CD4-positive, CD25-positive, alpha-beta regulatory T cell (primary cell): ENCODE measurements around the gene EMILIN2. TPM values are rescaled to one million over a fixed set of nuclear protein-coding genes. Genes with fewer than 3 reads are reported as not detected.

Experiments used
- ATAC-seq, 2 donors: fragments of 150-1000 bp; cut with Tn5 transposase; one replicate each; pipeline ENCODE4 v1.10.0; 2021; ENCODE audit warnings: low read depth in 2 of 2, moderate number of reproducible peaks in 2 of 2, moderate library complexity in 1 of 2
- DNase-seq, 3 donors: peaks; one replicate each; pipeline versions ENCODE4 v3.0.0 to v3.0.0-alpha.2; 2012 to 2022; ENCODE audit warnings: mixed read lengths in 1 of 3
- H3K27ac ChIP-seq: one replicate; pipeline ENCODE4 v1.7.0; 2013; ENCODE audit warnings: mild to moderate bottlenecking, low read length; ENCODE audit not compliant: insufficient read depth, poor library complexity, severe bottlenecking
- H3K27me3 ChIP-seq: one replicate; pipeline ENCODE4 v1.7.0; 2013; ENCODE audit warnings: low read length; ENCODE audit not compliant: control insufficient read depth, insufficient read depth
- H3K36me3 ChIP-seq: one replicate; pipeline ENCODE4 v1.7.0; 2013; ENCODE audit warnings: mild to moderate bottlenecking, low read length, moderate library complexity; ENCODE audit not compliant: control insufficient read depth, insufficient read depth
- H3K4me1 ChIP-seq: 2 replicates; pipeline ENCODE4 v1.7.0; 2013; ENCODE audit warnings: mild to moderate bottlenecking, low read length; ENCODE audit not compliant: insufficient read depth, control insufficient read depth, poor library complexity, severe bottlenecking
- H3K4me3 ChIP-seq: one replicate; pipeline ENCODE4 v1.7.0; 2013; ENCODE audit warnings: low read depth, mild to moderate bottlenecking, low read length, moderate library complexity
- H3K9me3 ChIP-seq, 2 experiments: 1 replicate in 1 of 2; 2 replicates in 1 of 2; pipeline ENCODE4 v1.7.0; 2013; ENCODE audit warnings: low read length in 2 of 2, mild to moderate bottlenecking in 1 of 2, moderate library complexity in 1 of 2; ENCODE audit not compliant: control insufficient read depth in 2 of 2
- H3K27ac Mint-ChIP-seq, 3 donors: one replicate each; pipeline ENCODE4 v1.8.0; 2020 to 2022; ENCODE audit warnings: mild to moderate bottlenecking in 3 of 3, mixed read lengths in 3 of 3, moderate library complexity in 2 of 3
- H3K27me3 Mint-ChIP-seq: one replicate; pipeline ENCODE4 v1.8.0; 2022; ENCODE audit warnings: mild to moderate bottlenecking, mixed read lengths
- H3K36me3 Mint-ChIP-seq: one replicate; pipeline ENCODE4 v1.8.0; 2020; ENCODE audit warnings: mixed read lengths
- H3K4me1 Mint-ChIP-seq, 4 donors: one replicate each; pipeline ENCODE4 v1.8.0; 2020 to 2022; ENCODE audit warnings: mixed read lengths in 4 of 4, mild to moderate bottlenecking in 1 of 4
- H3K4me3 Mint-ChIP-seq, 4 donors: one replicate each; pipeline ENCODE4 v1.8.0; 2020 to 2022; ENCODE audit warnings: mild to moderate bottlenecking in 4 of 4, mixed read lengths in 4 of 4, moderate library complexity in 3 of 4
- H3K9me3 Mint-ChIP-seq, 7 donors: one replicate each; pipeline ENCODE4 v1.8.0; 2020 to 2022; ENCODE audit warnings: mixed read lengths in 7 of 7, mild to moderate bottlenecking in 3 of 7, moderate library complexity in 2 of 7
- polyA plus RNA-seq, 4 donors: library from polyadenylated mRNA; unstranded; fragments of 300-500 nt; fragmentation: Illumina TruSeq; gene quantifications; one replicate each; pipeline ENCODE4 v1.2.3, GENCODE V29; 2021
- total RNA-seq: library from RNA; stranded (reverse); gene quantifications from one replicate; pipeline ENCODE4 v1.2.3, GENCODE V29; 2022

EMILIN2 gene
- total and polyA plus RNA-seq, 5 donors from 2014 or later = 1.7 to 4.6 (median 2.1) TPM

GRCh38 chr18:2881088-2881839 is 34.5 kb downstream of the EMILIN2 start:
- Histone ChIP-seq H3K4me3 (no peak overlapping the region), H3K4me1 (peaks cover 21% of the 10 kb centered on the region), H3K36me3 (no peaks in the 10 kb centered on the region), H3K27me3 (no peaks in the 10 kb centered on the region), H3K27ac (no peak overlapping the region), H3K9me3 (no peaks in the 10 kb centered on the region)
- Mint-ChIP-seq H3K27ac (peak overlapping the region in 1 of 3 donors; percentile 56), H3K27me3 (peaks cover 16% of the 10 kb centered on the region), H3K4me1 (peaks cover 7 to 36% (median 21%) of the 10 kb centered on the region in 4 donors), H3K9me3 (peaks cover 0 to 4% (median 0%) of the 10 kb centered on the region in 7 donors), H3K4me3 (peak overlapping the region in 1 of 4 donors; percentile 43), H3K36me3 (peaks cover 4% of the 10 kb centered on the region)
- no peak for ATAC-seq
- DNase-seq = no peak

DNA sequence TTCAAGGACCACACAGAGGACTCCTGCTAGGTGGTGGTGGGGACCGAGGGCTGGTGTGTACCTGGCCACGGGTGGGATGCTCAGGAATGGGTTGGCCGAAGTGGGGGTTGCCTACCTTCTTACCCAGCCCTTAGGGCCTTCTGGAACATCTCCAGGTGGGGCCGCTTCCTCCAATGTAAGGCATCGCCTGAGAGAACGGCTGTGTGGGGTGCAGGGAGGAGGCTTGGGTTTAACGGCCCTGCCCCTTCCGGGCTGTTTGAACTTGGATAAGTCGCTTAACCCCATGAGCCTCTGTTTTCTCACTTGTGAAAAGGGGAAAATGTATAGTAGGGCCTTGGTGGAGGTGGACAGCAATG is 35.0 kb downstream of the EMILIN2 start:
- H3K4me3 Mint-ChIP-seq = peak overlapping the region in 1 of 4 donors; percentile 43
- DNase-seq = peak in 1 of 3 donors; percentile 42
- H3K4me1 Mint-ChIP-seq = peaks cover 10 to 36% (median 22%) of the 10 kb centered on the region in 4 donors
- H3K27me3 Mint-ChIP-seq = peaks cover 20% of the 10 kb centered on the region
- Histone ChIP-seq H3K27me3 (no peaks in the 10 kb centered on the region), H3K36me3 (no peaks in the 10 kb centered on the region), H3K4me1 (peaks cover 21% of the 10 kb centered on the region), H3K9me3 (no peaks in the 10 kb centered on the region), H3K27ac (no peak overlapping the region), H3K4me3 (no peak overlapping the region)
- peaks cover 0 to 9% (median 1%) of the 10 kb centered on the region in 7 donors for H3K9me3 Mint-ChIP-seq
- no peak for ATAC-seq
- H3K36me3 Mint-ChIP-seq = peaks cover 4% of the 10 kb centered on the region
- peak overlapping the region in 1 of 3 donors; percentile 56 for H3K27ac Mint-ChIP-seq

DNA sequence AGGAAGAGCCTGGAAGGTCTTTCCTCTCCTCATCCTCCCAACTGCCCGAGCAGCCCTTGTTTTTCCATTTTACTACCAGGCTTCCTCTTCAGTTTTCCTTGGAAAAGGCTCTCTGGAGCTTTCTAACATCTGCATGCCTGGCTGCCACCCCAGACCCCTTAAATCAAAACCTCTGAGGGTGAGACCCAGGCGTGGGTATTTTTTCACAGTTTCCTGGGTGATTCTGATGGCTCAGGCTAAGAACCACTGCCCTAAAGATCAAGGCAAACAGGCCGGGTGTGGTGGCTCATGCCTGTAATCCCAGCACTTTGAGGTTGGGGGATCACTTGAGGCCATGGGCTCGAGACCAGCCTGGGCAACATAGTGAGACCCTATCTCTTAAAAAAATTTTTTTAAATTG is 35.4 kb downstream of the EMILIN2 start:
- no peak overlapping the region for H3K27ac Mint-ChIP-seq
- no peak overlapping the region for H3K4me3 ChIP-seq
- H3K27ac ChIP-seq = no peak overlapping the region
- H3K9me3 ChIP-seq = no peaks in the 10 kb centered on the region
- no peaks in the 10 kb centered on the region for H3K27me3 ChIP-seq
- peaks cover 23% of the 10 kb centered on the region for H3K27me3 Mint-ChIP-seq
- H3K4me1 Mint-ChIP-seq = peaks cover 10 to 36% (median 22%) of the 10 kb centered on the region in 4 donors
- peak overlapping the region in 1 of 4 donors; percentile 13 for H3K4me3 Mint-ChIP-seq
- no peaks in the 10 kb centered on the region for H3K36me3 ChIP-seq
- H3K4me1 ChIP-seq = peaks cover 21% of the 10 kb centered on the region
- H3K36me3 Mint-ChIP-seq = peaks cover 4% of the 10 kb centered on the region
- peaks cover 0 to 11% (median 1%) of the 10 kb centered on the region in 7 donors for H3K9me3 Mint-ChIP-seq
- ATAC-seq (no peak), DNase-seq (no peak)

DNA sequence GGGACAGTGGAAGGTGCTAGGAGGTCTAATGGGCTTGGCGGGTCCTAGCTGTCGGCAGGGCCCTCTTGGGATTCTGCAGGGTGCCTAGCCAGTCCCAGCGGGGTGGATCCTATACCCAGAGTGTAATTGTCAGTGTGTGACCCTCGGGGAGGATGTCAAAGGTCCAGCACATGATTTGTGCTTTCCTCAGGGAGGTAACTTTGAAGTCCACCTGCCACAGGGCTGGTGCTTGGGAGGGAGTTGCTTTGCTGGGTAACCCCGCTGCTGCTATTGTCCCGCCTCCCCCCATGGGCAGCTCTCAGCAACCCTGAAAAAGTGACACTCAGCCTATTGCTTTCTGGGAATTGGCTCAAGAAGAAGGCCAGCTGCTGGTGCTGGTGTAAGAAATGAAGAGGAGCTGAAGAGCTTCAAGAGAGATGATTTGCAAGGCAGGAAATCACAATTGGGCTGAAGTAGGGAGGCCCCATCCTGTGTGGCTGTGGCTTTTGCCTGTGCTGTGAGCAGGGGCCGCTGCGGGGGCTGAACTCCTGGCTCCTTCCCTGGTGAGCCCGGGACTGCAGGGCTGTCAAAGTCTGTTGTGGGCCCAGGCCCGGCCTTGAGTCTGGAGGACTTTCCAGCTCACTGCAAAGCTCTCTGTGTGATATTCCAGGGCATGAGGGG is 36.4 kb downstream of the EMILIN2 start:
- ATAC-seq (peak; percentile 89 to 92), DNase-seq (peak in 2 of 3 donors; percentile 45 to 83)
- H3K36me3 Mint-ChIP-seq = peaks cover 8% of the 10 kb centered on the region
- H3K4me3 ChIP-seq = peak overlapping the region; percentile 51
- no peaks in the 10 kb centered on the region for H3K36me3 ChIP-seq
- peaks cover 0 to 14% (median 5%) of the 10 kb centered on the region in 7 donors for H3K9me3 Mint-ChIP-seq
- peak overlapping the region in 3 of 4 donors; percentile 66 to 84 (median 73) for H3K4me3 Mint-ChIP-seq
- H3K9me3 ChIP-seq = no peaks in the 10 kb centered on the region
- H3K27ac Mint-ChIP-seq = peak overlapping the region; percentile 90 to 92 (median 90)
- H3K4me1 Mint-ChIP-seq = peaks cover 10 to 34% (median 22%) of the 10 kb centered on the region in 4 donors
- H3K27ac ChIP-seq = peak overlapping the region; percentile 44
- peaks cover 21% of the 10 kb centered on the region for H3K27me3 Mint-ChIP-seq
- peaks cover 21% of the 10 kb centered on the region for H3K4me1 ChIP-seq
- no peaks in the 10 kb centered on the region for H3K27me3 ChIP-seq

GRCh38 chr18:2884706-2885285 is 38.0 kb downstream of the EMILIN2 start:
- Histone ChIP-seq H3K4me1 (peaks cover 24% of the 10 kb centered on the region), H3K4me3 (no peak overlapping the region), H3K36me3 (no peaks in the 10 kb centered on the region), H3K27me3 (no peaks in the 10 kb centered on the region), H3K9me3 (no peaks in the 10 kb centered on the region), H3K27ac (no peak overlapping the region)
- H3K4me3 Mint-ChIP-seq = no peak overlapping the region
- H3K36me3 Mint-ChIP-seq = peaks cover 8% of the 10 kb centered on the region
- ATAC-seq (no peak), DNase-seq (no peak)
- peaks cover 13 to 37% (median 25%) of the 10 kb centered on the region in 4 donors for H3K4me1 Mint-ChIP-seq
- peaks cover 14% of the 10 kb centered on the region for H3K27me3 Mint-ChIP-seq
- H3K27ac Mint-ChIP-seq = peak overlapping the region in 1 of 3 donors; percentile 31
- H3K9me3 Mint-ChIP-seq = peaks cover 0 to 14% (median 5%) of the 10 kb centered on the region in 7 donors

GRCh38 chr18:2887470-2887869 is 40.7 kb downstream of the EMILIN2 start:
- Histone ChIP-seq H3K27me3 (no peaks in the 10 kb centered on the region), H3K9me3 (no peaks in the 10 kb centered on the region), H3K4me1 (peaks cover 28% of the 10 kb centered on the region), H3K36me3 (no peaks in the 10 kb centered on the region), H3K4me3 (no peak overlapping the region), H3K27ac (no peak overlapping the region)
- ATAC-seq (no peak), DNase-seq (no peak)
- H3K4me3 Mint-ChIP-seq = no peak overlapping the region
- H3K27ac Mint-ChIP-seq = peak overlapping the region in 1 of 3 donors; percentile 77
- H3K36me3 Mint-ChIP-seq = peaks cover 12% of the 10 kb centered on the region
- H3K27me3 Mint-ChIP-seq = peaks cover 20% of the 10 kb centered on the region
- peaks cover 0 to 14% (median 5%) of the 10 kb centered on the region in 7 donors for H3K9me3 Mint-ChIP-seq
- peaks cover 21 to 50% (median 35%) of the 10 kb centered on the region in 4 donors for H3K4me1 Mint-ChIP-seq

DNA sequence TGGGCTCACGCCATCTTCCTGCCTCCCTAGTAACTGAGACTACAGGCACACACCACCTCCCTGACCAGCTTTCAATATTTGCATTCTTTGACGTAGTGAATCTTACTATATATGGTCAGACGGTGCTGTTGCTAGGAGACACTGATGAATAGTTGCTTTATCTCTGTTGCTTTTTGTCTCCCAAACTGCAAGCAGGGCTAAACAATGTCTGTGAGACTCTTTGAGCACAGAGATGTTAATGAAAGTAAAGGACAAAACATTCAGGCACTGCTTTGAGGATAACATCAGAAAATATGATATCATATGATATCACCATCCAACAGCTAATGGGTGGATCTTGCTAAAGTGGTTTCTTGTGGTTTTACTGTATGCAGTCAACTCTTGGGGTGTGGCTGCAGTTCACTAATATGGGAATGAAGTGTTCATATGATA is 43.0 kb downstream of the EMILIN2 start:
- DNase-seq (peak in 2 of 3 donors; percentile 22 to 29), ATAC-seq (peak in 1 of 2 donors; percentile 48)
- peaks cover 17 to 27% (median 22%) of the 10 kb centered on the region in 4 donors for H3K4me1 Mint-ChIP-seq
- H3K9me3 Mint-ChIP-seq = peaks cover 0 to 14% (median 5%) of the 10 kb centered on the region in 7 donors
- peak overlapping the region; percentile 7 for H3K4me3 ChIP-seq
- peaks cover 13% of the 10 kb centered on the region for H3K4me1 ChIP-seq
- no peaks in the 10 kb centered on the region for H3K27me3 ChIP-seq
- H3K4me3 Mint-ChIP-seq = peak overlapping the region in 2 of 4 donors; percentile 0 to 1
- no peaks in the 10 kb centered on the region for H3K9me3 ChIP-seq
- no peaks in the 10 kb centered on the region for H3K36me3 ChIP-seq
- no peak overlapping the region for H3K27ac ChIP-seq
- H3K27ac Mint-ChIP-seq = peak overlapping the region in 1 of 3 donors; percentile 38
- H3K36me3 Mint-ChIP-seq = peaks cover 8% of the 10 kb centered on the region
- peaks cover 20% of the 10 kb centered on the region for H3K27me3 Mint-ChIP-seq
